ENCODE data around the gene PRR19.
A peak's percentile ranks its signal among the peaks of the same experiment; 100 is the strongest.

DNA sequence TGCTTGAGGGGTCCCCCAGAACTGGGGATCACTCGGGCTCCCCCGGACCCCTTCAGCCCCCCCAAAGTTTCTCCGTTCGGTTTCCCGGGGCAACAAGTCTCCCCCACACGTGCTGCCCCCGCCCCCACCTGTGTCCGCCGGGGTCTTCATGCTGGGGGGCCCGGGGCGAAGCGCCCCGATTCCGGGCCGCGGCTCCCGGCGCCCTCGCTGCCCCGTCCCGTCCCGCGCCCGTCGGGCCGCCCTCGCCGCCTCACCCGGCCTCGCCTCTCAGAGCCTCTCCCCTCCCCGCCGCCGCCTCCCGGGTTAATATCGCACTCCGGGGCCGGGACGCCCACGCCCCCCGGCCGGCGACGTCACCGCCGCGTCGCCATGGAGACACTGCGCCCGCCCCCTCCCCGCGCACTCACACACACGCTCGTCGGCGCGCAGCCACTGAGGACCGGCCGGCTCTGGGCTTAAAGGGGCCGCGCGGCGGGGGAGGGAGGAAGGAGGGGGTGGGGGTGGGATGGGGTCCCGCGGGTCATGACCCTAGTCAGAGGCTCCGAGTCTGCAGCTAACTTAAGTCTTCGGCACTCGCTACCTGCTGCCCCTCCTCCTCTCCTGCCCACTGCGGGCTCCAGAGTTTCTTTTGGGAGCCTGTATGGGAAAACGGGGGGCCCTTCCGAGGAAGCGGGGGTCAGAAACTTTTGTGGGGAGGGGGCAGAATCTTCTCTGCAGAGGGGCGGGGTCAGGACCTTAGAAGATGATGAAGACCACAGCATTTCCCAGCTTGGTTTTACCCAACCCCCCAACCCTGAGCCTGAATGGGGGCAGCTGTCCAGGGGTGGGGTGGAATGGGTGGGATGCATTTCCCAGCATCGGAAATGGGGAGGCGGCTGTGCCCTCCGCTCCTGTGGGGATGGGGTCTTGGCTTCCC is 46.8 kb upstream of the PRR19 start, which contains the start of gene ERF:
- TF ChIP-seq ZNF70 (CRISPR knock-in tag; IDR thresholded peaks at IDR 0.05) = peak; percentile 57; the same call in 1 of the 2 replicates
- TF ChIP-seq, protein P1, sequence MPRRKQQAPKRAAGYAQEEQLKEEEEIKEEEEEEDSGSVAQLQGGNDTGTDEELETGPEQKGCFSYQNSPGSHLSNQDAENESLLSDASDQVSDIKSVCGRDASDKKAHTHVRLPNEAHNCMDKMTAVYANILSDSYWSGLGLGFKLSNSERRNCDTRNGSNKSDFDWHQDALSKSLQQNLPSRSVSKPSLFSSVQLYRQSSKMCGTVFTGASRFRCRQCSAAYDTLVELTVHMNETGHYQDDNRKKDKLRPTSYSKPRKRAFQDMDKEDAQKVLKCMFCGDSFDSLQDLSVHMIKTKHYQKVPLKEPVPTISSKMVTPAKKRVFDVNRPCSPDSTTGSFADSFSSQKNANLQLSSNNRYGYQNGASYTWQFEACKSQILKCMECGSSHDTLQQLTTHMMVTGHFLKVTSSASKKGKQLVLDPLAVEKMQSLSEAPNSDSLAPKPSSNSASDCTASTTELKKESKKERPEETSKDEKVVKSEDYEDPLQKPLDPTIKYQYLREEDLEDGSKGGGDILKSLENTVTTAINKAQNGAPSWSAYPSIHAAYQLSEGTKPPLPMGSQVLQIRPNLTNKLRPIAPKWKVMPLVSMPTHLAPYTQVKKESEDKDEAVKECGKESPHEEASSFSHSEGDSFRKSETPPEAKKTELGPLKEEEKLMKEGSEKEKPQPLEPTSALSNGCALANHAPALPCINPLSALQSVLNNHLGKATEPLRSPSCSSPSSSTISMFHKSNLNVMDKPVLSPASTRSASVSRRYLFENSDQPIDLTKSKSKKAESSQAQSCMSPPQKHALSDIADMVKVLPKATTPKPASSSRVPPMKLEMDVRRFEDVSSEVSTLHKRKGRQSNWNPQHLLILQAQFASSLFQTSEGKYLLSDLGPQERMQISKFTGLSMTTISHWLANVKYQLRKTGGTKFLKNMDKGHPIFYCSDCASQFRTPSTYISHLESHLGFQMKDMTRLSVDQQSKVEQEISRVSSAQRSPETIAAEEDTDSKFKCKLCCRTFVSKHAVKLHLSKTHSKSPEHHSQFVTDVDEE (CRISPR knock-in tag; IDR thresholded peaks at IDR 0.05) = no peak
- no peak for TF ChIP-seq ISL1 (CRISPR knock-in tag; IDR thresholded peaks at IDR 0.05)
- TF ChIP-seq, protein P2, sequence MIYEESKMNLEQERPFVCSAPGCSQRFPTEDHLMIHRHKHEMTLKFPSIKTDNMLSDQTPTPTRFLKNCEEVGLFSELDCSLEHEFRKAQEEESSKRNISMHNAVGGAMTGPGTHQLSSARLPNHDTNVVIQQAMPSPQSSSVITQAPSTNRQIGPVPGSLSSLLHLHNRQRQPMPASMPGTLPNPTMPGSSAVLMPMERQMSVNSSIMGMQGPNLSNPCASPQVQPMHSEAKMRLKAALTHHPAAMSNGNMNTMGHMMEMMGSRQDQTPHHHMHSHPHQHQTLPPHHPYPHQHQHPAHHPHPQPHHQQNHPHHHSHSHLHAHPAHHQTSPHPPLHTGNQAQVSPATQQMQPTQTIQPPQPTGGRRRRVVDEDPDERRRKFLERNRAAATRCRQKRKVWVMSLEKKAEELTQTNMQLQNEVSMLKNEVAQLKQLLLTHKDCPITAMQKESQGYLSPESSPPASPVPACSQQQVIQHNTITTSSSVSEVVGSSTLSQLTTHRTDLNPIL (CRISPR knock-in tag; IDR thresholded peaks at IDR 0.05; ENCODE audit: low read depth) = no peak
- TF ChIP-seq TOX (CRISPR knock-in tag; IDR thresholded peaks at IDR 0.05; ENCODE audit: borderline replicate concordance) = no peak
- TF ChIP-seq ZFP30 (CRISPR knock-in tag; IDR thresholded peaks at IDR 0.05) = no peak
- TF ChIP-seq, protein P3, sequence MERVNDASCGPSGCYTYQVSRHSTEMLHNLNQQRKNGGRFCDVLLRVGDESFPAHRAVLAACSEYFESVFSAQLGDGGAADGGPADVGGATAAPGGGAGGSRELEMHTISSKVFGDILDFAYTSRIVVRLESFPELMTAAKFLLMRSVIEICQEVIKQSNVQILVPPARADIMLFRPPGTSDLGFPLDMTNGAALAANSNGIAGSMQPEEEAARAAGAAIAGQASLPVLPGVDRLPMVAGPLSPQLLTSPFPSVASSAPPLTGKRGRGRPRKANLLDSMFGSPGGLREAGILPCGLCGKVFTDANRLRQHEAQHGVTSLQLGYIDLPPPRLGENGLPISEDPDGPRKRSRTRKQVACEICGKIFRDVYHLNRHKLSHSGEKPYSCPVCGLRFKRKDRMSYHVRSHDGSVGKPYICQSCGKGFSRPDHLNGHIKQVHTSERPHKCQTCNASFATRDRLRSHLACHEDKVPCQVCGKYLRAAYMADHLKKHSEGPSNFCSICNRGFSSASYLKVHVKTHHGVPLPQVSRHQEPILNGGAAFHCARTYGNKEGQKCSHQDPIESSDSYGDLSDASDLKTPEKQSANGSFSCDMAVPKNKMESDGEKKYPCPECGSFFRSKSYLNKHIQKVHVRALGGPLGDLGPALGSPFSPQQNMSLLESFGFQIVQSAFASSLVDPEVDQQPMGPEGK (CRISPR knock-in tag; IDR thresholded peaks at IDR 0.05; ENCODE audit: borderline replicate concordance) = no peak
- no peak for TF ChIP-seq RARB (CRISPR knock-in tag; IDR thresholded peaks at IDR 0.05)
- TF ChIP-seq ZC3H10 (CRISPR knock-in tag; IDR thresholded peaks at IDR 0.05) = no peak

Data from SK-N-SH treated with all-trans-retinoic acid at 6 μM for 48 hours (cell line).